Liver (tissue), 9 donors: ENCODE data around the gene MEAK7. TPM values are rescaled to one million over a fixed set of nuclear protein-coding genes. Genes with fewer than 3 reads are reported as not detected.

Source experiments
- DNase-seq: peaks from one replicate; pipeline ENCODE4 v3.0.0-alpha.2; 2017; ENCODE audit warnings: low spot score
- H3K27ac ChIP-seq, 2 donors: one replicate each; pipeline ENCODE4 v1.7.0; 2013; ENCODE audit warnings: inconsistent platforms in 2 of 2, low read length in 2 of 2, control low read depth in 1 of 2, low read depth in 1 of 2, mild to moderate bottlenecking in 1 of 2
- H3K27me3 ChIP-seq, 4 donors: one replicate each; pipeline versions ENCODE4 v1.6.1 to v1.7.0; 2013; ENCODE audit warnings: low read length in 3 of 4, inconsistent platforms in 1 of 4, mild to moderate bottlenecking in 1 of 4, moderate library complexity in 1 of 4; ENCODE audit not compliant: control insufficient read depth in 4 of 4, insufficient read depth in 4 of 4
- H3K36me3 ChIP-seq, 4 donors: one replicate each; pipeline versions ENCODE4 v1.6.1 to v1.7.0; 2013; ENCODE audit warnings: low read length in 3 of 4, mild to moderate bottlenecking in 3 of 4, low read depth in 1 of 4, moderate library complexity in 1 of 4; ENCODE audit not compliant: control insufficient read depth in 4 of 4, insufficient read depth in 3 of 4
- H3K4me1 ChIP-seq, 4 donors: one replicate each; pipeline versions ENCODE4 v1.6.1 to v1.7.0; 2013; ENCODE audit warnings: low read length in 3 of 4, mild to moderate bottlenecking in 3 of 4, moderate library complexity in 1 of 4; ENCODE audit not compliant: control insufficient read depth in 4 of 4, insufficient read depth in 4 of 4
- H3K4me3 ChIP-seq, 3 donors: one replicate each; pipeline versions ENCODE4 v1.6.1 to v1.7.0; 2013; ENCODE audit warnings: low read length in 3 of 3, control low read depth in 1 of 3, low read depth in 1 of 3, mild to moderate bottlenecking in 1 of 3
- H3K9ac ChIP-seq, 2 donors: one replicate each; pipeline ENCODE4 v1.7.0; 2013; ENCODE audit warnings: low read length in 2 of 2, mild to moderate bottlenecking in 2 of 2, moderate library complexity in 2 of 2, control low read depth in 1 of 2, low read depth in 1 of 2
- H3K9me3 ChIP-seq, 4 donors: one replicate each; pipeline versions ENCODE4 v1.6.1 to v1.7.0; 2013; ENCODE audit warnings: low read length in 3 of 4; ENCODE audit not compliant: control insufficient read depth in 4 of 4
- ATF3 ChIP-seq: IDR thresholded peaks from 2 replicates; pipeline ENCODE4 v1.6.1; 2016; ENCODE audit warnings: antibody characterized with exemption
- CTCF ChIP-seq: fragments of 150-350 bp; IDR thresholded peaks from 2 replicates; pipeline ENCODE4 v1.5.1; 2017; ENCODE audit warnings: improper control_type of control experiment, low read depth, low read length; ENCODE audit not compliant: missing input control
- EGR1 ChIP-seq, 2 donors: IDR thresholded peaks; 2 replicates each; pipeline ENCODE4 v1.6.1; 2016 to 2018; ENCODE audit warnings: antibody characterized with exemption in 2 of 2, low read depth in 2 of 2
- FOXA1 ChIP-seq: IDR thresholded peaks from 2 replicates; pipeline ENCODE4 v1.6.1; 2016; ENCODE audit warnings: antibody characterized with exemption
- FOXA2 ChIP-seq: IDR thresholded peaks from 2 replicates; pipeline ENCODE4 v1.6.1; 2016; ENCODE audit warnings: antibody characterized with exemption
- GABPA ChIP-seq, 2 donors: IDR thresholded peaks in 1 of 2; conservative IDR thresholded peaks in 1 of 2; 2 replicates each; pipeline ENCODE4 v1.6.1; 2016; ENCODE audit warnings: antibody characterized with exemption in 2 of 2, mild to moderate bottlenecking in 1 of 2, moderate library complexity in 1 of 2
- HNF4A ChIP-seq, 2 donors: conservative IDR thresholded peaks; 2 replicates each; pipeline ENCODE4 v1.6.1; 2016; ENCODE audit warnings: antibody characterized with exemption in 2 of 2, mild to moderate bottlenecking in 2 of 2
- JUND ChIP-seq, 2 donors: IDR thresholded peaks; 2 replicates each; pipeline ENCODE4 v1.6.1; 2016; ENCODE audit warnings: antibody characterized with exemption in 2 of 2
- MAX ChIP-seq: IDR thresholded peaks from 2 replicates; pipeline ENCODE4 v1.6.1; 2016; ENCODE audit warnings: antibody characterized with exemption
- NR2F2 ChIP-seq: IDR thresholded peaks from 2 replicates; pipeline ENCODE4 v1.6.1; 2016; ENCODE audit warnings: antibody characterized with exemption
- RAD21 ChIP-seq, 2 donors: IDR thresholded peaks; 2 replicates each; pipeline ENCODE4 v1.6.1; 2016; ENCODE audit warnings: antibody characterized with exemption in 2 of 2, mild to moderate bottlenecking in 2 of 2
- REST ChIP-seq: IDR thresholded peaks from 2 replicates; pipeline ENCODE4 v1.6.1; 2016; ENCODE audit warnings: antibody characterized with exemption, mild to moderate bottlenecking
- RXRA ChIP-seq, 2 donors: IDR thresholded peaks; 2 replicates each; pipeline ENCODE4 v1.6.1; 2017 to 2018; ENCODE audit warnings: antibody characterized with exemption in 2 of 2, mild to moderate bottlenecking in 1 of 2
- SP1 ChIP-seq: IDR thresholded peaks from 2 replicates; pipeline ENCODE4 v1.6.1; 2018; ENCODE audit warnings: antibody characterized with exemption, mild to moderate bottlenecking
- TAF1 ChIP-seq: conservative IDR thresholded peaks from 2 replicates; pipeline ENCODE4 v1.6.1; 2016; ENCODE audit warnings: antibody characterized with exemption, mild to moderate bottlenecking
- YY1 ChIP-seq: IDR thresholded peaks from 2 replicates; pipeline ENCODE4 v1.6.1; 2016; ENCODE audit warnings: antibody characterized with exemption, mild to moderate bottlenecking
- ZBTB33 ChIP-seq: IDR thresholded peaks from 2 replicates; pipeline ENCODE4 v1.6.1; 2016; ENCODE audit warnings: antibody characterized with exemption
- WGBS: extraction: QIAGEN DNeasy Blood & Tissue Kit; methylation state at CpG from one replicate; pipeline ENCODE4 v1.1.7; 2013; 5-methylcytosine and 5-hydroxymethylcytosine counted together
- polyA plus RNA-seq, 2 donors: library from polyadenylated mRNA; stranded (reverse) in 1 of 2; unstranded in 1 of 2; fragments of 200-250 nt in 1 of 2; fragments of >200 nt in 1 of 2; fragmentation: Nextera tagmentation in 1 of 2; extraction: Ambion mirVana in 1 of 2; gene quantifications; one replicate each; pipeline versions ENCODE4 v1.2.1 to v1.2.3, GENCODE V29; 2013 to 2015
- total RNA-seq, 2 donors: library from RNA; depleted of rRNA; stranded (reverse); fragments of >200 nt; gene quantifications; one replicate each; pipeline ENCODE4 v1.2.3, GENCODE V29; 2014
- donor health status: healthy.
- donor health status: healthy.
- donor health status: healthy.
- donor health status: healthy.
- donor health status: healthy.

MEAK7 gene
- total and polyA plus RNA-seq, 4 donors: 1.3 to 4.0 (median 2.2) TPM

DNA sequence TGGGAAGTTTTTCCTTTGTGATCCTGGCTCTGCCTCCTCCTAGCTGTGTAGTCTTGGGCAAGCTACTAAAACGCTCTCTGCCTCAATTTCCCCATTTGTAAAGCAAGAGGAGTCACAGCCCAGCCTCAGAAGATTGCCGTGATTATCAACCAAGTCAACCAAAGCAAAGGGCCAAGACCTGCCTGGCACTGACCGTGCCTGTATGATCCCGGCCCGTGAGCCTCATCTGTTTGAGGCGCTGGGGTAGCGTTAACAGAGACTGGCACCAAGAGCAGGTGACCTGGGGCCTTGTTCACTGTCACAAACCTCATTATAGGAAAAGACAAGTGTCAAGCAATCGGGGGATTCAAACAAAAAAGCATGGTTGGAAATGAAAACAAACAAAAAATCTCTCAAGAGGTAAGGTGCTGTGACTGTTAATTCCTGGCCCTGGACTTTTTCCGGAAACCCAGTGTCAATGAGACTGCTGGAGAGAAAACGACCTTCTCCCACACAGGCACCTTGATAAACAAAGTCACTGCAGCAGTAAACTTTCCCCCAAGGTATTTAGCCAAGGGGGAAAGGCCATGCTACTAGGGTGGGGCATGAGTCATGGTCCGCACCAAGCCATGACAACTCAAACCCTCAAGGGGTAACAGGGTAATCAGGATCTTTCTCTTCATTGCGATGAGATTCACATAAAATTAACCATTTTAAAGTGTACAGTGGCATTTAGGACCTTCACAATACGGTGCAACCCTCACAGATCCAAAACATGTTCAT is 5.4 kb downstream of the MEAK7 start (continued):
- TF ChIP-seq HNF4A (conservative IDR thresholded peaks at IDR 0.05): no peak
- TF ChIP-seq REST: no peak
- no peak for TF ChIP-seq NR2F2
- no peak for TF ChIP-seq MAX

DNA sequence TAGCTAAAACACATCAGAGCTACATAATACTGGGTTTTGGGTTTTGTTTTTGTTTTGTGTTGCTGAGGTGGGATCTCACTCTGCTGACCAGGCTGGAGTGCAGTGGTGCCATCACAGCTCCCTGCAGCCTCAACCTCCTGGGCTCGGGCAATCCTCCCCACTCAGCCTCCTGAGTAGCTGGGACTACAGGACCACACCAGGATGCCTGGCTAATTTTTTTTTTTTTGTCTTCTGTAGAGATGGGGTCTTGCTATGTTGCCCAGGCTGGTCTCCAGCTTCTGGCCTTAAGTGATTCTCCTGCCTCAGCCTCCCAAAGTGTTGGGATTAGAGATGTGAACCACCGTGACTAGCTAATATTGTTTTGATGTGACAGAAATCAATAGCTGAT is 6.2 kb downstream of the MEAK7 start:
- 98% methylated on average over 2 of the region's 2 CpGs for WGBS
- no peak for TF ChIP-seq CTCF
- TF ChIP-seq RXRA (IDR thresholded peaks at IDR 0.05): no peak
- no peak for TF ChIP-seq EGR1 (IDR thresholded peaks at IDR 0.05; ENCODE audit: low read depth in 2 of 2)
- no peak for TF ChIP-seq YY1
- no peak for TF ChIP-seq SP1
- TF ChIP-seq ATF3: no peak
- no peak for TF ChIP-seq FOXA1
- TF ChIP-seq MAX: no peak
- TF ChIP-seq ZBTB33: no peak
- no peak for TF ChIP-seq REST
- TF ChIP-seq GABPA (IDR thresholded peaks at IDR 0.05 in 1 of 2, conservative IDR thresholded peaks at IDR 0.05 in 1 of 2): no peak
- no peak for TF ChIP-seq TAF1
- no peak for TF ChIP-seq JUND (IDR thresholded peaks at IDR 0.05)
- TF ChIP-seq RAD21 (IDR thresholded peaks at IDR 0.05): no peak
- no peak for TF ChIP-seq FOXA2
- H3K36me3 ChIP-seq: peaks cover 3 to 14% (median 4%) of the 10 kb centered on the region in 4 donors
- no peak overlapping the region for H3K27ac ChIP-seq
- no peak for DNase-seq
- no peaks in the 10 kb centered on the region for H3K27me3 ChIP-seq
- H3K4me1 ChIP-seq: no peaks in the 10 kb centered on the region
- H3K4me3 ChIP-seq: no peak overlapping the region
- H3K9me3 ChIP-seq: no peaks in the 10 kb centered on the region
- H3K9ac ChIP-seq: no peak overlapping the region
